Transverse colon (tissue), 4 donors: ENCODE measurements around the gene CGNL1. TPM values are rescaled to one million over a fixed set of nuclear protein-coding genes. Genes with fewer than 3 reads are reported as not detected.

Experiments used
- DNase-seq: peaks from one replicate; pipeline ENCODE4 v3.0.0-alpha.2; 2019
- H3K27ac ChIP-seq, 4 donors: fragments of 200-600 bp; sonication (generic); 2 replicates each; pipeline ENCODE4 v1.5.1; 2016 to 2018; ENCODE audit warnings: inconsistent platforms in 4 of 4
- H3K27me3 ChIP-seq: fragments of 200-600 bp; sonication (generic); 2 replicates; pipeline ENCODE4 v1.5.1; 2017; ENCODE audit warnings: inconsistent platforms
- H3K36me3 ChIP-seq, 4 donors: fragments of 200-600 bp; sonication (generic); 2 replicates each; pipeline ENCODE4 v1.5.1; 2017 to 2019; ENCODE audit warnings: inconsistent platforms in 4 of 4
- H3K4me1 ChIP-seq, 4 donors: fragments of 200-600 bp; sonication (generic); 2 replicates each; pipeline ENCODE4 v1.5.1; 2017 to 2020; ENCODE audit warnings: inconsistent platforms in 4 of 4
- H3K4me3 ChIP-seq, 4 donors: fragments of 200-600 bp; sonication (generic); 1 replicate in 1 of 4; 2 replicates in 3 of 4; pipeline versions ENCODE4 v1.5.1 to v1.6.1; 2017 to 2019; ENCODE audit warnings: inconsistent platforms in 4 of 4
- H3K9me3 ChIP-seq, 2 donors: fragments of 200-600 bp; sonication (generic); 2 replicates each; pipeline ENCODE4 v1.5.1; 2017 to 2019; ENCODE audit warnings: inconsistent platforms in 2 of 2
- CTCF ChIP-seq, 5 experiments: fragments of 200-600 bp in 3 of 5; fragments of 450-650 bp in 2 of 5; sonication (generic) in 3 of 5; IDR thresholded peaks; 1 replicate in 2 of 5; 2 replicates in 3 of 5; pipeline ENCODE4 v1.5.1; 2016 to 2017; ENCODE audit warnings: antibody characterized with exemption in 5 of 5, inconsistent platforms in 3 of 5, mild to moderate bottlenecking in 2 of 5, moderate library complexity in 1 of 5
- EP300 ChIP-seq: sonication (generic); formaldehyde crosslinking; IDR thresholded peaks from one replicate; pipeline ENCODE4 v1.6.1; 2017; ENCODE audit warnings: antibody characterized with exemption, low read depth
- POLR2A ChIP-seq: fragments of 450-650 bp; IDR thresholded peaks from one replicate; pipeline ENCODE4 v1.6.1; 2016; ENCODE audit warnings: antibody characterized with exemption, mild to moderate bottlenecking, moderate library complexity
- POLR2AphosphoS5 ChIP-seq, 3 donors: sonication (generic); formaldehyde crosslinking; IDR thresholded peaks; one replicate each; pipeline ENCODE4 v1.6.1; 2016; ENCODE audit warnings: antibody characterized with exemption in 3 of 3
- WGBS, 2 donors: methylation state at CpG; one replicate each; pipeline ENCODE4 v1.1.5; 2018; ENCODE audit warnings: low coverage in 1 of 2; 5-methylcytosine and 5-hydroxymethylcytosine counted together
- in situ Hi-C, 4 donors: fragments of 200-750 bp; cut with MboI; loops; one replicate each; pipeline versions ENCODE4 v1.15.0 to v1.15.1; 2017; ENCODE audit warnings: low sequenced_read_pairs in 3 of 4, low pct_ligation_motif_present in 1 of 4, low pct_unique_long_range_greater_than_20kb in 1 of 4
- intact Hi-C: fragments of 100-400 bp; cut with DNase I; formaldehyde crosslinking; loops from one replicate; pipeline ENCODE4 v1.15.1; 2023; ENCODE audit warnings: low total_unique reads
- total RNA-seq, 4 donors: library from RNA; depleted of rRNA; stranded (reverse); fragments of >200 nt; gene quantifications; one replicate each; pipeline ENCODE4 v1.1.0, GENCODE V29; 2016

CGNL1 gene
- total RNA-seq, 4 donors from 2014 or later, result 1.1 to 2.2 (median 1.8) TPM

GRCh38 chr15:57432141-57432741, 55.9 kb downstream of the CGNL1 start:
- TF ChIP-seq POLR2A, result no peak
- no peak for TF ChIP-seq CTCF (IDR thresholded peaks at IDR 0.05)
- no peak for TF ChIP-seq POLR2AphosphoS5 (IDR thresholded peaks at IDR 0.05)
- no peak for TF ChIP-seq EP300
- Histone ChIP-seq H3K27ac (no peak overlapping the region), H3K27me3 (no peaks in the 10 kb centered on the region), H3K4me1 (peaks cover 0 to 20% (median 2%) of the 10 kb centered on the region in 4 donors), H3K36me3 (no peaks in the 10 kb centered on the region), H3K9me3 (no peaks in the 10 kb centered on the region), H3K4me3 (no peak overlapping the region)
- in situ Hi-C loops, result no loop called here
- 67 to 77% methylated on average over 8 to 12 of the region's 12 CpGs for WGBS, 2 donors
- intact Hi-C loops, result no loop called here
- DNase-seq, result no peak

GRCh38 chr15:57436166-57436565, 59.9 kb downstream of the CGNL1 start:
- H3K4me1 ChIP-seq, result peaks cover 0 to under 1% (median 0%) of the 10 kb centered on the region in 4 donors
- H3K4me3 ChIP-seq, result no peak overlapping the region
- in situ Hi-C loops (no loop called here), intact Hi-C loops (no loop called here)
- no peaks in the 10 kb centered on the region for H3K36me3 ChIP-seq
- DNase-seq, result no peak
- H3K27ac ChIP-seq, result no peak overlapping the region
- no peaks in the 10 kb centered on the region for H3K9me3 ChIP-seq
- H3K27me3 ChIP-seq, result no peaks in the 10 kb centered on the region
- WGBS, 2 donors, result 71 to 88% methylated on average over 1 of the region's 1 CpG
- TF ChIP-seq CTCF (IDR thresholded peaks at IDR 0.05), result no peak
- TF ChIP-seq POLR2AphosphoS5 (IDR thresholded peaks at IDR 0.05), result no peak
- TF ChIP-seq EP300, result no peak
- no peak for TF ChIP-seq POLR2A

GRCh38 chr15:57436961-57437360, 60.7 kb downstream of the CGNL1 start:
- intact Hi-C loops, result no loop called here
- Histone ChIP-seq H3K36me3 (no peaks in the 10 kb centered on the region), H3K27me3 (no peaks in the 10 kb centered on the region), H3K4me1 (peaks cover 0 to 3% (median 0%) of the 10 kb centered on the region in 4 donors), H3K9me3 (no peaks in the 10 kb centered on the region), H3K27ac (no peak overlapping the region), H3K4me3 (no peak overlapping the region)
- WGBS, 2 donors, result 68 to 71% methylated on average over 2 of the region's 2 CpGs
- DNase-seq, result no peak
- in situ Hi-C loops, result no loop called here
- no peak for TF ChIP-seq EP300
- no peak for TF ChIP-seq POLR2A
- TF ChIP-seq CTCF (IDR thresholded peaks at IDR 0.05), result no peak
- TF ChIP-seq POLR2AphosphoS5 (IDR thresholded peaks at IDR 0.05), result no peak

- Histone ChIP-seq H3K27me3 (no peaks in the 10 kb centered on the region), H3K9me3 (no peaks in the 10 kb centered on the region), H3K27ac (no peak overlapping the region), H3K4me1 (peaks cover 0 to 3% (median 0%) of the 10 kb centered on the region in 4 donors), H3K36me3 (no peaks in the 10 kb centered on the region), H3K4me3 (no peak overlapping the region)
- 73 to 74% methylated on average over 2 to 3 of the region's 3 CpGs for WGBS, 2 donors
- intact Hi-C loops (no loop called here), in situ Hi-C loops (no loop called here)
- TF ChIP-seq EP300, result no peak
- no peak for TF ChIP-seq POLR2AphosphoS5 (IDR thresholded peaks at IDR 0.05)
- TF ChIP-seq POLR2A, result no peak
- TF ChIP-seq CTCF (IDR thresholded peaks at IDR 0.05), result no peak
- DNase-seq, result no peak
Observed at GRCh38 chr15:57437564-57437963, 61.3 kb downstream of the CGNL1 start.
